GM12891 (cell line): ENCODE results near the gene KCNIP1.

Source experiments
- PAX5 ChIP-seq: IDR thresholded peaks from 2 replicates; pipeline ENCODE4 v1.6.1; 2011; ENCODE audit warnings: low read length, moderate library complexity, mild to moderate bottlenecking; ENCODE audit not compliant: insufficient read depth, severe bottlenecking
- POLR2A ChIP-seq: IDR thresholded peaks from 2 replicates; pipeline ENCODE4 v1.6.1; 2011; ENCODE audit warnings: low read depth, low read length, control low read depth
- POLR2AphosphoS5 ChIP-seq: IDR thresholded peaks from 2 replicates; pipeline ENCODE4 v1.6.1; 2011; ENCODE audit warnings: low read depth, low read length, control low read depth
- TAF1 ChIP-seq: IDR thresholded peaks from 2 replicates; pipeline ENCODE4 v1.6.1; 2011; ENCODE audit warnings: low read depth, low read length, control low read depth

- no peak for TF ChIP-seq POLR2AphosphoS5
- no peak for TF ChIP-seq POLR2A
- no peak for TF ChIP-seq TAF1
- no peak for TF ChIP-seq PAX5
Measured at GRCh38 chr5:170644501-170644900, 140.7 kb downstream of the KCNIP1 start.
